Measurements from ENCODE around the gene IGFBPL1. TPM values are rescaled to one million over a fixed set of nuclear protein-coding genes. Genes with fewer than 3 reads are reported as not detected.

IGFBPL1 gene
- total RNA-seq, 1 experiment from 2014 or later: not detected

- Histone ChIP-seq H3K4me2 (no peak overlapping the region), H3F3A (ENCODE audit: insufficient read depth, low read depth) (peaks cover 6% of the 10 kb centered on the region), H3K27ac (no peak overlapping the region), H3K9me3 (ENCODE audit: insufficient read depth, low read depth) (no peaks in the 10 kb centered on the region), H3K27me3 (ENCODE audit: insufficient read depth, low read depth) (no peaks in the 10 kb centered on the region), H3K4me3 (no peak overlapping the region), H3K36me3 (ENCODE audit: low read depth) (no peaks in the 10 kb centered on the region), H3K79me2 (ENCODE audit: low read depth) (no peaks in the 10 kb centered on the region), H3K4me1 (replicated peaks; ENCODE audit: insufficient read depth) (peaks cover 14% of the 10 kb centered on the region), H4K20me1 (ENCODE audit: insufficient read depth) (no peaks in the 10 kb centered on the region), H3K9me2 (ENCODE audit: insufficient read depth) (no peaks in the 10 kb centered on the region), H2AFZ (no peak overlapping the region)
- intact Hi-C loops (cut with micrococcal nuclease; ENCODE audit: unreplicated experiment): no loop called here
- DNase-seq: no peak
- BruUV-seq (replicated peaks): no TSS peak
- ChIA-PET CTCF (no interaction called here), POLR2A (ENCODE audit: unreplicated experiment) (no interaction called here)
- no peak for TF ChIP-seq EZH2 (IDR thresholded peaks at IDR 0.05; ENCODE audit: low read depth)
- no peak for TF ChIP-seq CTCF (conservative IDR thresholded peaks at IDR 0.05)
These were observed 48.1 kb downstream of the IGFBPL1 start for GRCh38 chr9:38376021-38376670.

GRCh38 chr9:38375572-38375963 lies 48.7 kb downstream of the IGFBPL1 start:
- POLR2A ChIA-PET (ENCODE audit: unreplicated experiment): no interaction called here
- CTCF ChIA-PET: interaction anchor here (0.6 kb wide), 1 partner anchor 35 kb away, joined by 3 read pairs; no protein-coding TSS in a partner anchor
- Histone ChIP-seq H3K4me3 (no peak overlapping the region), H3K9me2 (ENCODE audit: insufficient read depth) (no peaks in the 10 kb centered on the region), H2AFZ (no peak overlapping the region), H3K9me3 (ENCODE audit: insufficient read depth, low read depth) (no peaks in the 10 kb centered on the region), H3K27me3 (ENCODE audit: insufficient read depth, low read depth) (no peaks in the 10 kb centered on the region), H3K4me2 (no peak overlapping the region), H3K36me3 (ENCODE audit: low read depth) (no peaks in the 10 kb centered on the region), H3K79me2 (ENCODE audit: low read depth) (no peaks in the 10 kb centered on the region), H4K20me1 (ENCODE audit: insufficient read depth) (no peaks in the 10 kb centered on the region), H3F3A (ENCODE audit: insufficient read depth, low read depth) (peaks cover 2% of the 10 kb centered on the region), H3K4me1 (replicated peaks; ENCODE audit: insufficient read depth) (peaks cover 13% of the 10 kb centered on the region), H3K27ac (no peak overlapping the region)
- TF ChIP-seq CTCF (conservative IDR thresholded peaks at IDR 0.05) (no peak), EZH2 (IDR thresholded peaks at IDR 0.05; ENCODE audit: low read depth) (no peak)
- no TSS peak for BruUV-seq (replicated peaks)
- DNase-seq: no peak
- intact Hi-C loops (cut with micrococcal nuclease; ENCODE audit: unreplicated experiment): no loop called here

DNA sequence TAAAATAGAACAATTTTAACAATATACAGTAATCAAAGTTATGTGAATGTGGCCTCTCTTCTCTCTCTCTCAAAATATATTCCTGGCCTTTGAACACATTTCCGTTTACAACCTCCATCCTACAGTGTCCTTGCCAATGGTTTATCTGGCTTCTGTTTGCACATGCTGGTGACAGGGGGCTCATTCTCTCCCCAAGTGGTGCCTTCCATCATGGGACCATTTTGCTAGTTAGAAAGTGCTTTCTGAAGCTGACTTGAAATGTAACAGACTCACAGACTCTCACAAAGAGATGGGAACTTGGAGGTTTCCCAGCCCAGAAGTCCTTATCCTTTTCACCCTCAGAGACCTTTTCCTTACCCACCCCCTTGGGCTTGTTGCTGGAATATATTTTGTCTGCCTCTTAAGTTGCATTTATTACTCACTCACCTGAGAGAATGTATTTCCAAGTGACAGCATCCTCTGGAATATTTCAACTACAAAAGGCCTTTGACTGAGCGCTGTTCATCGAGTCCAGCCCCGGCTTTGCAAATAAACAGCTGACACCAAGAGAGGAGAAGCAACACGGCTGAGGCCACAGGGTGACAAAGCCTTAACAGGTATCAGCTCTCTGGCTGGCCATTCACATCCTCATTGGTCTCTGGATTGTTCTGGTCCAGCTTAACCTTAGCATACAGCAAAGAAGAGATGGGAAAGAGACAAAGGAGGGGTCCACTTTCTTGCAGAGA lies 49.2 kb downstream of the IGFBPL1 start:
- H3K4me2 ChIP-seq: no peak overlapping the region
- intact Hi-C loops (cut with micrococcal nuclease; ENCODE audit: unreplicated experiment): no loop called here
- H3K4me3 ChIP-seq: no peak overlapping the region
- no peak overlapping the region for H2AFZ ChIP-seq
- CTCF ChIA-PET: interaction anchor here (0.6 kb wide), 1 partner anchor 36 kb away, joined by 3 read pairs; no protein-coding TSS in a partner anchor
- POLR2A ChIA-PET (ENCODE audit: unreplicated experiment): interaction anchor here (0.6 kb wide), 1 partner anchor 274 kb away, joined by 7 read pairs; no protein-coding TSS in a partner anchor
- H3K4me1 ChIP-seq (replicated peaks; ENCODE audit: insufficient read depth): 0 out of 2 replicates have a peak, but pooled peaks cover 8% of the 10 kb centered on the region
- no peaks in the 10 kb centered on the region for H3F3A ChIP-seq (ENCODE audit: insufficient read depth, low read depth)
- H3K27me3 ChIP-seq (ENCODE audit: insufficient read depth, low read depth): no peaks in the 10 kb centered on the region
- H3K9me2 ChIP-seq (ENCODE audit: insufficient read depth): no peaks in the 10 kb centered on the region
- TF ChIP-seq CTCF (conservative IDR thresholded peaks at IDR 0.05): no peak
- TF ChIP-seq EZH2 (IDR thresholded peaks at IDR 0.05; ENCODE audit: low read depth): no peak
- no peaks in the 10 kb centered on the region for H3K36me3 ChIP-seq (ENCODE audit: low read depth)
- DNase-seq: no peak
- BruUV-seq (replicated peaks): no TSS peak
- no peaks in the 10 kb centered on the region for H4K20me1 ChIP-seq (ENCODE audit: insufficient read depth)
- no peak overlapping the region for H3K27ac ChIP-seq
- no peaks in the 10 kb centered on the region for H3K9me3 ChIP-seq (ENCODE audit: insufficient read depth, low read depth)
- H3K79me2 ChIP-seq (ENCODE audit: low read depth): no peaks in the 10 kb centered on the region

Data from PC-9 (cell line).